Osteocyte (in vitro differentiated cells): ENCODE data around the gene CCDC170. TPM values are rescaled to one million over a fixed set of nuclear protein-coding genes. Genes with fewer than 3 reads are reported as not detected.

ENCODE experiments used
- DNase-seq: peaks from one replicate; pipeline ENCODE4 v3.0.0; 2021; ENCODE audit warnings: mixed read lengths; ENCODE audit not compliant: unreplicated experiment; ENCODE audit errors: extremely low spot score
- H3K27ac Mint-ChIP-seq: one replicate; pipeline ENCODE4 v1.8.0; 2021; ENCODE audit warnings: mild to moderate bottlenecking, mixed read lengths; ENCODE audit not compliant: unreplicated experiment
- H3K27me3 Mint-ChIP-seq: one replicate; pipeline ENCODE4 v1.8.0; 2021; ENCODE audit warnings: mixed read lengths; ENCODE audit not compliant: unreplicated experiment
- H3K36me3 Mint-ChIP-seq: one replicate; pipeline ENCODE4 v1.8.0; 2021; ENCODE audit warnings: mixed read lengths; ENCODE audit not compliant: unreplicated experiment
- H3K4me1 Mint-ChIP-seq: one replicate; pipeline ENCODE4 v1.8.0; 2021; ENCODE audit warnings: mixed read lengths; ENCODE audit not compliant: unreplicated experiment
- H3K4me3 Mint-ChIP-seq: one replicate; pipeline ENCODE4 v1.8.0; 2021; ENCODE audit warnings: mild to moderate bottlenecking, moderate library complexity, mixed read lengths; ENCODE audit not compliant: unreplicated experiment
- H3K9me3 Mint-ChIP-seq: one replicate; pipeline ENCODE4 v1.8.0; 2021; ENCODE audit warnings: mixed read lengths; ENCODE audit not compliant: unreplicated experiment
- CTCF ChIP-seq: fragments of 200-600 bp; sonication (generic); IDR thresholded peaks from 2 replicates; pipeline ENCODE4 v1.5.0; 2021; ENCODE audit warnings: antibody characterized with exemption, mild to moderate bottlenecking, moderate library complexity
- total RNA-seq: library from RNA; stranded (reverse); gene quantifications from 2 replicates; pipeline ENCODE4 v1.2.1, GENCODE V29; 2021

Gene CCDC170
- total RNA-seq, 1 donor from 2014 or later = 0.78 TPM

GRCh38 chr6:151634336-151634720, 140.5 kb downstream of the CCDC170 start:
- no peak overlapping the region for H3K4me3 Mint-ChIP-seq
- H3K27ac Mint-ChIP-seq = no peak overlapping the region
- TF ChIP-seq CTCF = no peak
- H3K9me3 Mint-ChIP-seq = peaks cover 7% of the 10 kb centered on the region
- no peak for DNase-seq
- H3K36me3 Mint-ChIP-seq = no peaks in the 10 kb centered on the region
- no peaks in the 10 kb centered on the region for H3K4me1 Mint-ChIP-seq
- H3K27me3 Mint-ChIP-seq = no peaks in the 10 kb centered on the region

GRCh38 chr6:151635741-151636140, 141.9 kb downstream of the CCDC170 start:
- Mint-ChIP-seq H3K27ac (no peak overlapping the region), H3K4me3 (no peak overlapping the region), H3K36me3 (no peaks in the 10 kb centered on the region), H3K27me3 (no peaks in the 10 kb centered on the region), H3K4me1 (no peaks in the 10 kb centered on the region), H3K9me3 (peaks cover 7% of the 10 kb centered on the region)
- DNase-seq = no peak
- TF ChIP-seq CTCF = no peak

GRCh38 chr6:151637814-151638213, 144.0 kb downstream of the CCDC170 start:
- no peak for DNase-seq
- TF ChIP-seq CTCF = no peak
- Mint-ChIP-seq H3K36me3 (no peaks in the 10 kb centered on the region), H3K27ac (no peak overlapping the region), H3K27me3 (no peaks in the 10 kb centered on the region), H3K4me1 (no peaks in the 10 kb centered on the region), H3K9me3 (peaks cover 7% of the 10 kb centered on the region), H3K4me3 (no peak overlapping the region)

- Mint-ChIP-seq H3K4me3 (no peak overlapping the region), H3K27me3 (peaks cover 2% of the 10 kb centered on the region), H3K27ac (no peak overlapping the region), H3K36me3 (no peaks in the 10 kb centered on the region), H3K4me1 (no peaks in the 10 kb centered on the region), H3K9me3 (peaks cover 7% of the 10 kb centered on the region)
- TF ChIP-seq CTCF = no peak
- DNase-seq = no peak
These were observed 145.9 kb downstream of the CCDC170 start for GRCh38 chr6:151639750-151640149.

- TF ChIP-seq CTCF = no peak
- no peak for DNase-seq
- Mint-ChIP-seq H3K27ac (no peak overlapping the region), H3K4me3 (no peak overlapping the region), H3K36me3 (no peaks in the 10 kb centered on the region), H3K4me1 (no peaks in the 10 kb centered on the region), H3K9me3 (peaks cover 7% of the 10 kb centered on the region), H3K27me3 (peaks cover 10% of the 10 kb centered on the region)
These were observed 147.2 kb downstream of the CCDC170 start for GRCh38 chr6:151641028-151641427.
